H9 (cell line): ENCODE measurements around the gene SULT2A1. TPM values are rescaled to one million over a fixed set of nuclear protein-coding genes. Genes with fewer than 3 reads are reported as not detected.

Experiments
- DNase-seq: peaks from one replicate; pipeline ENCODE4 v3.0.0-alpha.2; 2017
- H2AFZ ChIP-seq: one replicate; pipeline ENCODE4 v1.6.1; 2013; ENCODE audit warnings: mild to moderate bottlenecking, low read length, control low read depth, moderate library complexity
- H2AK5ac ChIP-seq: 2 replicates; pipeline ENCODE4 v1.6.1; 2013; ENCODE audit warnings: low read length, control low read depth, mixed read lengths; ENCODE audit not compliant: insufficient read length
- H2BK120ac ChIP-seq: one replicate; pipeline ENCODE4 v1.6.1; 2013; ENCODE audit warnings: low read depth, mild to moderate bottlenecking, low read length, control low read depth, inconsistent platforms; ENCODE audit not compliant: poor library complexity, severe bottlenecking
- H2BK12ac ChIP-seq: 2 replicates; pipeline ENCODE4 v1.6.1; 2013; ENCODE audit warnings: low read length, control low read depth, mixed read lengths, low read depth; ENCODE audit not compliant: insufficient read length
- H2BK15ac ChIP-seq: 2 replicates; pipeline ENCODE4 v1.6.1; 2013; ENCODE audit warnings: low read depth, low read length, control low read depth
- H2BK20ac ChIP-seq: one replicate; pipeline ENCODE4 v1.6.1; 2013; ENCODE audit warnings: low read depth, mild to moderate bottlenecking, low read length, control low read depth, inconsistent platforms; ENCODE audit not compliant: poor library complexity, severe bottlenecking
- H2BK5ac ChIP-seq: 2 replicates; pipeline ENCODE4 v1.6.1; 2013; ENCODE audit warnings: low read length, control low read depth, mixed read lengths; ENCODE audit not compliant: insufficient read length
- H3K14ac ChIP-seq: 2 replicates; pipeline ENCODE4 v1.6.1; 2013; ENCODE audit warnings: low read length, control low read depth; ENCODE audit not compliant: insufficient read depth
- H3K18ac ChIP-seq: 2 replicates; pipeline ENCODE4 v1.6.1; 2013; ENCODE audit warnings: low read depth, mild to moderate bottlenecking, mixed read lengths, low read length, control low read depth; ENCODE audit not compliant: insufficient read length
- H3K23ac ChIP-seq: 2 replicates; pipeline ENCODE4 v1.6.1; 2013; ENCODE audit warnings: low read length, control low read depth, mixed read lengths, low read depth; ENCODE audit not compliant: insufficient read length
- H3K23me2 ChIP-seq: 2 replicates; pipeline ENCODE4 v1.6.1; 2013; ENCODE audit warnings: low read depth, mild to moderate bottlenecking, mixed read lengths, low read length, control low read depth; ENCODE audit not compliant: insufficient read length, poor library complexity, severe bottlenecking
- H3K27ac ChIP-seq: 2 replicates; pipeline ENCODE4 v1.5.1; 2013; ENCODE audit warnings: low read length, control low read depth, mixed read lengths, low read depth; ENCODE audit not compliant: insufficient read length
- H3K27me3 ChIP-seq: 2 replicates; pipeline ENCODE4 v1.6.1; 2013; ENCODE audit warnings: low read length, control low read depth, inconsistent platforms; ENCODE audit not compliant: insufficient read depth
- H3K4ac ChIP-seq: 2 replicates; pipeline ENCODE4 v1.6.1; 2013; ENCODE audit warnings: low read depth, mild to moderate bottlenecking, control low read depth, inconsistent platforms, low read length, moderate library complexity
- H3K4me1 ChIP-seq: 2 replicates; pipeline ENCODE4 v1.6.1; 2013; ENCODE audit warnings: low read length, control low read depth, inconsistent platforms; ENCODE audit not compliant: insufficient read depth
- H3K4me2 ChIP-seq: 2 replicates; pipeline ENCODE4 v1.6.1; 2013; ENCODE audit warnings: low read length, control low read depth, mixed read lengths; ENCODE audit not compliant: insufficient read length, insufficient read depth
- H3K56ac ChIP-seq: 2 replicates; pipeline ENCODE4 v1.6.1; 2013; ENCODE audit warnings: low read depth, mild to moderate bottlenecking, mixed read lengths, low read length, control low read depth; ENCODE audit not compliant: insufficient read length
- H3K79me1 ChIP-seq: 2 replicates; pipeline ENCODE4 v1.6.1; 2013; ENCODE audit warnings: low read depth, mild to moderate bottlenecking, moderate library complexity, low read length, control low read depth, inconsistent platforms; ENCODE audit not compliant: insufficient read depth, poor library complexity, severe bottlenecking
- H3K79me2 ChIP-seq: 2 replicates; pipeline ENCODE4 v1.6.1; 2013; ENCODE audit warnings: low read length, control low read depth, inconsistent platforms; ENCODE audit not compliant: insufficient read depth
- H3K9ac ChIP-seq: 2 replicates; pipeline ENCODE4 v1.6.1; 2013; ENCODE audit warnings: low read length, control low read depth, mixed read lengths; ENCODE audit not compliant: insufficient read length; ENCODE audit errors: extremely low read depth
- H3K9me3 ChIP-seq: one replicate; pipeline ENCODE4 v1.6.1; 2013; ENCODE audit warnings: low read depth, low read length, inconsistent platforms; ENCODE audit not compliant: control insufficient read depth
- H3T11ph ChIP-seq: one replicate; pipeline ENCODE4 v1.6.1; 2013; ENCODE audit warnings: mild to moderate bottlenecking, low read length, control low read depth, inconsistent platforms
- H4K20me1 ChIP-seq: one replicate; pipeline ENCODE4 v1.6.1; 2013; ENCODE audit not compliant: control insufficient read depth, insufficient read length, insufficient read depth
- H4K5ac ChIP-seq: 2 replicates; pipeline ENCODE4 v1.6.1; 2013; ENCODE audit warnings: low read depth, mild to moderate bottlenecking, mixed read lengths, low read length, control low read depth; ENCODE audit not compliant: insufficient read length
- H4K8ac ChIP-seq: replicated peaks from 2 replicates; pipeline ENCODE4 v1.6.1; 2013; ENCODE audit warnings: low read length, control low read depth, mixed read lengths, low read depth; ENCODE audit not compliant: insufficient read length
- H4K91ac ChIP-seq: 2 replicates; pipeline ENCODE4 v1.6.1; 2013; ENCODE audit warnings: low read depth, mild to moderate bottlenecking, moderate library complexity, mixed read lengths, low read length, control low read depth; ENCODE audit not compliant: insufficient read length
- H3K27ac Mint-ChIP-seq, 3 experiments: 2 replicates in 2 of 3; 3 replicates in 1 of 3; pipeline ENCODE4 v1.8.0; 2020 to 2021; ENCODE audit warnings: mixed read lengths in 3 of 3, mild to moderate bottlenecking in 1 of 3, moderate library complexity in 1 of 3
- H3K27me3 Mint-ChIP-seq: 2 replicates; pipeline ENCODE4 v1.8.0; 2021; ENCODE audit warnings: low read depth, mild to moderate bottlenecking, moderate library complexity, mixed read lengths
- H3K36me3 Mint-ChIP-seq, 3 experiments: 2 replicates in 2 of 3; 3 replicates in 1 of 3; pipeline ENCODE4 v1.8.0; 2020 to 2021; ENCODE audit warnings: low read depth in 3 of 3, mixed read lengths in 3 of 3; ENCODE audit not compliant: insufficient read depth in 1 of 3
- H3K4me1 Mint-ChIP-seq, 2 experiments: 2 replicates each; pipeline ENCODE4 v1.8.0; 2020; ENCODE audit warnings: mixed read lengths in 2 of 2
- H3K4me3 Mint-ChIP-seq, 2 experiments: 2 replicates in 1 of 2; 3 replicates in 1 of 2; pipeline ENCODE4 v1.8.0; 2020 to 2021; ENCODE audit warnings: mild to moderate bottlenecking in 2 of 2, mixed read lengths in 2 of 2, moderate library complexity in 1 of 2
- H3K9me3 Mint-ChIP-seq, 2 experiments: 2 replicates in 1 of 2; 3 replicates in 1 of 2; pipeline ENCODE4 v1.8.0; 2020; ENCODE audit warnings: mild to moderate bottlenecking in 2 of 2, mixed read lengths in 2 of 2, moderate library complexity in 1 of 2
- WGBS: extraction: QIAGEN DNeasy Blood & Tissue Kit; methylation state at CpG from one replicate; pipeline ENCODE4 v1.1.7; 2013; ENCODE audit warnings: missing lambda C conversion rate, low lambda C conversion rate, mixed read lengths; ENCODE audit not compliant: insufficient read length; ENCODE audit errors: extremely low coverage; 5-methylcytosine and 5-hydroxymethylcytosine counted together
- total RNA-seq: library from RNA; stranded (reverse); gene quantifications from 2 replicates; pipeline ENCODE4 v1.2.1, GENCODE V29; 2021
- TF ChIP-seq, protein P1 (sequence below): fragments of 200-600 bp; sonication (generic); conservative IDR thresholded peaks from 3 replicates; pipeline ENCODE4 v1.8.0; 2021; ENCODE audit warnings: antibody characterized with exemption, mild to moderate bottlenecking

The SULT2A1 gene
- total RNA-seq, 1 experiment from 2014 or later, result not detected

- H3K4me2 ChIP-seq, result no peak within 1 kb of the TSS
- no peak within 1 kb of the TSS for H2BK20ac ChIP-seq
- H4K8ac ChIP-seq, result no peak within 1 kb of the TSS
- H3T11ph ChIP-seq, result no peak within 1 kb of the TSS
- peak within 1 kb of the TSS in 2 of 3 experiments; percentile 52 to 95; a peak in 5 of 7 replicates for H3K27ac Mint-ChIP-seq
- H3K9me3 Mint-ChIP-seq, result peaks cover 4% of the 10 kb centered on the region in 2 experiments; a peak in 3 of 5 replicates
- H3K36me3 Mint-ChIP-seq, result peaks cover 0 to 6% (median 0%) of the 10 kb centered on the region in 3 experiments; a peak in 1 of 7 replicates
- H2BK120ac ChIP-seq, result no peak within 1 kb of the TSS
- H2BK5ac ChIP-seq, result no peak within 1 kb of the TSS
- H3K23ac ChIP-seq, result no peak within 1 kb of the TSS
- WGBS, result no CpG with 5 or more reads among the region's 15 CpGs
- peaks cover 40 to 46% of the 10 kb centered on the region in 2 experiments for H3K4me1 Mint-ChIP-seq
- no peak within 1 kb of the TSS; the same call in 1 of the 2 replicates for H3K14ac ChIP-seq
- no peak within 1 kb of the TSS for H3K18ac ChIP-seq
- no peak within 1 kb of the TSS for H3K9ac ChIP-seq
- peaks cover 8% of the 10 kb centered on the region for H3K27me3 Mint-ChIP-seq
- no peaks in the 10 kb centered on the region for H4K20me1 ChIP-seq
- H3K27ac ChIP-seq, result no peak within 1 kb of the TSS
- H3K56ac ChIP-seq, result no peak within 1 kb of the TSS
- TF ChIP-seq, protein P1, sequence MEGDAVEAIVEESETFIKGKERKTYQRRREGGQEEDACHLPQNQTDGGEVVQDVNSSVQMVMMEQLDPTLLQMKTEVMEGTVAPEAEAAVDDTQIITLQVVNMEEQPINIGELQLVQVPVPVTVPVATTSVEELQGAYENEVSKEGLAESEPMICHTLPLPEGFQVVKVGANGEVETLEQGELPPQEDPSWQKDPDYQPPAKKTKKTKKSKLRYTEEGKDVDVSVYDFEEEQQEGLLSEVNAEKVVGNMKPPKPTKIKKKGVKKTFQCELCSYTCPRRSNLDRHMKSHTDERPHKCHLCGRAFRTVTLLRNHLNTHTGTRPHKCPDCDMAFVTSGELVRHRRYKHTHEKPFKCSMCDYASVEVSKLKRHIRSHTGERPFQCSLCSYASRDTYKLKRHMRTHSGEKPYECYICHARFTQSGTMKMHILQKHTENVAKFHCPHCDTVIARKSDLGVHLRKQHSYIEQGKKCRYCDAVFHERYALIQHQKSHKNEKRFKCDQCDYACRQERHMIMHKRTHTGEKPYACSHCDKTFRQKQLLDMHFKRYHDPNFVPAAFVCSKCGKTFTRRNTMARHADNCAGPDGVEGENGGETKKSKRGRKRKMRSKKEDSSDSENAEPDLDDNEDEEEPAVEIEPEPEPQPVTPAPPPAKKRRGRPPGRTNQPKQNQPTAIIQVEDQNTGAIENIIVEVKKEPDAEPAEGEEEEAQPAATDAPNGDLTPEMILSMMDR, result no peak
- H2BK15ac ChIP-seq, result no peak within 1 kb of the TSS
- no peak within 1 kb of the TSS for H3K4ac ChIP-seq
- H3K27me3 ChIP-seq, result no peaks in the 10 kb centered on the region
- no peak within 1 kb of the TSS for H4K91ac ChIP-seq
- no peaks in the 10 kb centered on the region for H3K79me2 ChIP-seq
- H3K23me2 ChIP-seq, result no peaks in the 10 kb centered on the region
- H4K5ac ChIP-seq, result no peak within 1 kb of the TSS
- no peak within 1 kb of the TSS for H2AK5ac ChIP-seq
- H3K4me3 Mint-ChIP-seq, result peak within 1 kb of the TSS in 1 of 2 experiments; percentile 66; a peak in 2 of 5 replicates
- no peak for DNase-seq
- H3K4me1 ChIP-seq, result no peaks in the 10 kb centered on the region
- no peak within 1 kb of the TSS for H2AFZ ChIP-seq
- H2BK12ac ChIP-seq, result no peak within 1 kb of the TSS
- no peaks in the 10 kb centered on the region for H3K79me1 ChIP-seq
- H3K9me3 ChIP-seq, result no peaks in the 10 kb centered on the region
Measured at GRCh38 chr19:47821460-47822020, 64.6 kb downstream of the SULT2A1 start, which contains the start of gene CRX. CRX (plus strand) TSS chr19:47821937; CDS start chr19:47834444, 12,507 bp downstream.

Other genes with a start within 250 kb of the SULT2A1 start
- 18.7 and 19.7 TPM in 2 replicates for gene EHD2, start 172.9 kb downstream of the SULT2A1 start, total RNA-seq
- 325 and 332 TPM in 2 replicates for gene NOP53, start 140.8 kb downstream of the SULT2A1 start, total RNA-seq
- gene SELENOW, start 107.6 kb downstream of the SULT2A1 start, total RNA-seq, result 377 and 388 TPM in 2 replicates
- not detected in 2 replicates for gene TPRX1, start 81.8 kb downstream of the SULT2A1 start, total RNA-seq
- 0.13 and 0.15 TPM in 2 replicates for gene CRX, start 64.4 kb downstream of the SULT2A1 start, total RNA-seq
- not detected in 2 replicates for gene TPRX2, start 27.1 kb downstream of the SULT2A1 start, total RNA-seq
- not detected in 2 replicates for gene BSPH1, start 105.9 kb upstream of the SULT2A1 start, total RNA-seq
- not detected in 2 replicates for gene ELSPBP1, start 108.3 kb upstream of the SULT2A1 start, total RNA-seq
- gene CABP5, start 157.8 kb upstream of the SULT2A1 start, total RNA-seq, result not detected in 2 replicates
- 6.5 and 7.0 TPM in 2 replicates for gene PLA2G4C, start 224.5 kb upstream of the SULT2A1 start, total RNA-seq